ENCODE measurements around the gene FHOD3.

DNA sequence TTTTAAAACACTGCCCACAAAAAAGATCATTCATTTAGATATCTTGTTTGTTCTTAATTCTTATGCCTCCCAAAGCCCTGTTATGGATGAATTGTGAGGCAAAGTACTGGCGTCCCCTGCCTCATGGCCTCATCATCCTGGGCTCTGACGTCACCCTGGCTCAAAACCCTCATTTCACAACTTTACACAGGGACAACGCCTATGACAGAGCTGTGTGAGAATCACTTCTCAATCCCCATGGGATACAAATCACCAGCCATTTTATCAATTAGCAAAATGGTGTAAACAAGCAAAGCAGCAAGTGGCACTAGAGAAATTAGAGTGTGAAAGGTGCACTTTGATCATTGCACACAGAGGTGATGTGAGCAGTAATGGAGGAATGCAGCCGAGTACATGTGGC is 16.6 kb downstream of the FHOD3 start:
- TF ChIP-seq EZH2 (IDR thresholded peaks at IDR 0.05; ENCODE audit: insufficient read depth, low read length), result no peak
- TF ChIP-seq, protein P1, sequence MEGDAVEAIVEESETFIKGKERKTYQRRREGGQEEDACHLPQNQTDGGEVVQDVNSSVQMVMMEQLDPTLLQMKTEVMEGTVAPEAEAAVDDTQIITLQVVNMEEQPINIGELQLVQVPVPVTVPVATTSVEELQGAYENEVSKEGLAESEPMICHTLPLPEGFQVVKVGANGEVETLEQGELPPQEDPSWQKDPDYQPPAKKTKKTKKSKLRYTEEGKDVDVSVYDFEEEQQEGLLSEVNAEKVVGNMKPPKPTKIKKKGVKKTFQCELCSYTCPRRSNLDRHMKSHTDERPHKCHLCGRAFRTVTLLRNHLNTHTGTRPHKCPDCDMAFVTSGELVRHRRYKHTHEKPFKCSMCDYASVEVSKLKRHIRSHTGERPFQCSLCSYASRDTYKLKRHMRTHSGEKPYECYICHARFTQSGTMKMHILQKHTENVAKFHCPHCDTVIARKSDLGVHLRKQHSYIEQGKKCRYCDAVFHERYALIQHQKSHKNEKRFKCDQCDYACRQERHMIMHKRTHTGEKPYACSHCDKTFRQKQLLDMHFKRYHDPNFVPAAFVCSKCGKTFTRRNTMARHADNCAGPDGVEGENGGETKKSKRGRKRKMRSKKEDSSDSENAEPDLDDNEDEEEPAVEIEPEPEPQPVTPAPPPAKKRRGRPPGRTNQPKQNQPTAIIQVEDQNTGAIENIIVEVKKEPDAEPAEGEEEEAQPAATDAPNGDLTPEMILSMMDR (IDR thresholded peaks at IDR 0.05; ENCODE audit: insufficient read depth, low read depth, low read length), result no peak
